A549 (cell line): ENCODE results near the gene HECTD4. TPM values are rescaled to one million over a fixed set of nuclear protein-coding genes. Genes with fewer than 3 reads are reported as not detected.

ENCODE experiments used
- ATAC-seq, 2 experiments: fragments of 200-7000 bp in 1 of 2; fragments of >200 bp in 1 of 2; cut with Nextera tagmentation in 1 of 2; cut with Tn5 transposase in 1 of 2; 3 replicates each; pipeline versions ENCODE4 v1.8.0 to v1.9.1; 2018 to 2020; ENCODE audit warnings: mild to moderate bottlenecking in 1 of 2, moderate library complexity in 1 of 2
- CTCF ChIA-PET: fragments of 300-600 bp; sonication (Branson Sonifier 250); formaldehyde crosslinking; extraction: SDS; loops from one replicate; lab custom pipeline; 2021; ENCODE audit warnings: antibody characterized with exemption, inconsistent platforms; lab: Yijun Ruan, JAX
- POLR2A ChIA-PET: fragments of 350-600 bp; formaldehyde crosslinking; extraction: SDS; loops from one replicate; lab custom pipeline; 2021; ENCODE audit warnings: antibody characterized with exemption, inconsistent platforms; lab: Yijun Ruan, JAX
- DNase-seq, 2 experiments: peaks; one replicate each; pipeline versions ENCODE4 v3.0.0 to v3.0.0-alpha.2; 2011 to 2016; ENCODE audit warnings: low read depth in 1 of 2, low spot score in 1 of 2
- FAIRE-seq: peaks from 2 replicates; lab custom pipeline; 2011; peaks lifted over from hg19 to GRCh38; lab: Jason Lieb, UNC
- H3K27ac ChIP-seq, 2 experiments: fragments of >200 bp; sonication (Bioruptor Twin); formaldehyde crosslinking; 3 replicates each; pipeline ENCODE4 v1.5.1; 2016 to 2017
- H3K4me1 ChIP-seq: fragments of >200 bp; sonication (Bioruptor Twin); formaldehyde crosslinking; 3 replicates; pipeline ENCODE4 v1.6.1; 2016
- H3K4me2 ChIP-seq: fragments of >200 bp; sonication (Bioruptor Twin); formaldehyde crosslinking; 3 replicates; pipeline ENCODE4 v1.6.1; 2016
- H3K4me3 ChIP-seq: fragments of >200 bp; sonication (Bioruptor Twin); formaldehyde crosslinking; 3 replicates; pipeline ENCODE4 v1.5.1; 2016
- H3K9me3 ChIP-seq: fragments of >200 bp; sonication (Bioruptor Twin); formaldehyde crosslinking; 3 replicates; pipeline ENCODE4 v1.6.1; 2016
- BHLHE40 ChIP-seq: IDR thresholded peaks from 2 replicates; pipeline ENCODE4 v1.6.1; 2012; ENCODE audit warnings: low read depth, low read length, inconsistent platforms
- CBX2 ChIP-seq: fragments of 200-600 bp; sonication (generic); IDR thresholded peaks from 2 replicates; pipeline ENCODE4 v1.6.1; 2016; ENCODE audit warnings: low read depth, mild to moderate bottlenecking, borderline replicate concordance
- GATA3 ChIP-seq: IDR thresholded peaks from 2 replicates; pipeline ENCODE4 v1.6.1; 2012; ENCODE audit warnings: borderline replicate concordance
- HOXB5 ChIP-seq: fragments of 250-450 bp; sonication (Bioruptor Pico); IDR thresholded peaks from 2 replicates; pipeline ENCODE4 v1.5.0; 2020; ENCODE audit warnings: mild to moderate bottlenecking, moderate library complexity
- JUN ChIP-seq, 2 experiments: fragments of >200 bp; sonication (Bioruptor Twin); formaldehyde crosslinking; IDR thresholded peaks; 2 replicates in 1 of 2; 3 replicates in 1 of 2; pipeline ENCODE4 v1.6.1; 2016 to 2017
- KDM5A ChIP-seq: fragments of 200-600 bp; sonication (generic); IDR thresholded peaks from 2 replicates; pipeline ENCODE4 v1.6.1; 2016; ENCODE audit warnings: antibody characterized with exemption, mild to moderate bottlenecking
- MAZ ChIP-seq: fragments of 150-350 bp; IDR thresholded peaks from 2 replicates; pipeline ENCODE4 v1.6.1; 2014; ENCODE audit warnings: antibody characterized with exemption, low read depth, low read length, borderline replicate concordance
- NFE2L2 ChIP-seq: fragments of 150-350 bp; conservative IDR thresholded peaks from 2 replicates; pipeline ENCODE4 v1.6.1; 2014; ENCODE audit warnings: low read length
- PHF8 ChIP-seq: fragments of 200-600 bp; sonication (generic); IDR thresholded peaks from 2 replicates; pipeline ENCODE4 v1.6.1; 2016; ENCODE audit warnings: low read depth, mild to moderate bottlenecking, antibody characterized with exemption, moderate library complexity, borderline replicate concordance
- POLR2A ChIP-seq: IDR thresholded peaks from 2 replicates; pipeline ENCODE4 v1.6.1; 2012; ENCODE audit warnings: mild to moderate bottlenecking, low read length
- RAD21 ChIP-seq, 2 experiments: fragments of >200 bp in 1 of 2; sonication (Bioruptor Twin) in 1 of 2; formaldehyde crosslinking in 1 of 2; IDR thresholded peaks in 1 of 2; conservative IDR thresholded peaks in 1 of 2; 2 replicates in 1 of 2; 3 replicates in 1 of 2; pipeline ENCODE4 v1.6.1; 2012 to 2018; ENCODE audit warnings: inconsistent platforms in 1 of 2
- RNF2 ChIP-seq: fragments of 200-600 bp; sonication (generic); IDR thresholded peaks from 2 replicates; pipeline ENCODE4 v1.6.1; 2016; ENCODE audit warnings: low read depth, mild to moderate bottlenecking, antibody characterized with exemption, moderate library complexity, borderline replicate concordance
- SMC3 ChIP-seq: fragments of >200 bp; sonication (Bioruptor Twin); formaldehyde crosslinking; IDR thresholded peaks from 3 replicates; pipeline ENCODE4 v1.6.1; 2018; ENCODE audit warnings: inconsistent platforms
- SREBF2 ChIP-seq: fragments of 450-650 bp; IDR thresholded peaks from 2 replicates; pipeline ENCODE4 v1.6.1; 2014; ENCODE audit warnings: mild to moderate bottlenecking, moderate library complexity
- ZFP36 ChIP-seq: fragments of 450-650 bp; IDR thresholded peaks from 2 replicates; pipeline ENCODE4 v1.6.1; 2014; ENCODE audit warnings: borderline replicate concordance; ENCODE audit not compliant: partially characterized antibody
- WGBS: methylation state at CpG from one replicate; pipeline ENCODE4 v1.1.6; 2017; ENCODE audit errors: missing lambda C conversion rate; 5-methylcytosine and 5-hydroxymethylcytosine counted together
- polyA plus RNA-seq, 4 experiments: library from polyadenylated mRNA; depleted of rRNA in 3 of 4; stranded (reverse); fragments of >200 nt; fragmentation: RNase III in 1 of 4; extraction: RNeasy Plus Mini Kit Qiagen cat#74134 plus additional on column Dnase treatment in 1 of 4; gene quantifications; 2 replicates in 3 of 4; 3 replicates in 1 of 4; pipeline ENCODE4 v1.2.3, GENCODE V29; 2011 to 2017
- TF ChIP-seq, protein P1 (sequence below): fragments of >200 bp; sonication (Bioruptor Twin); formaldehyde crosslinking; IDR thresholded peaks from 3 replicates; pipeline ENCODE4 v1.6.1; 2016
- TF ChIP-seq, protein P2 (sequence below): fragments of >200 bp; sonication (Bioruptor Twin); formaldehyde crosslinking; IDR thresholded peaks from 3 replicates; pipeline ENCODE4 v1.5.1; 2016
- TF ChIP-seq, protein P3 (sequence below): IDR thresholded peaks from 2 replicates; pipeline ENCODE4 v1.6.1; 2012; ENCODE audit warnings: low read depth, borderline replicate concordance
- TF ChIP-seq, protein P4 (sequence below): IDR thresholded peaks from 2 replicates; pipeline ENCODE4 v1.6.1; 2012
- TF ChIP-seq, protein P5 (sequence below): fragments of 250-450 bp; sonication (Bioruptor Pico); IDR thresholded peaks from 2 replicates; pipeline ENCODE4 v1.5.0; 2021; ENCODE audit warnings: mild to moderate bottlenecking, moderate library complexity, borderline replicate concordance
- TF ChIP-seq, protein P6 (sequence below): fragments of 200-600 bp; sonication (generic); IDR thresholded peaks from 2 replicates; pipeline ENCODE4 v1.6.1; 2016; ENCODE audit warnings: antibody characterized with exemption, mild to moderate bottlenecking, moderate library complexity

The HECTD4 gene
- polyA plus RNA-seq, 2 of the 4 experiments (the other 2 are of a cell fraction): 9.9 to 14.7 TPM

DNA sequence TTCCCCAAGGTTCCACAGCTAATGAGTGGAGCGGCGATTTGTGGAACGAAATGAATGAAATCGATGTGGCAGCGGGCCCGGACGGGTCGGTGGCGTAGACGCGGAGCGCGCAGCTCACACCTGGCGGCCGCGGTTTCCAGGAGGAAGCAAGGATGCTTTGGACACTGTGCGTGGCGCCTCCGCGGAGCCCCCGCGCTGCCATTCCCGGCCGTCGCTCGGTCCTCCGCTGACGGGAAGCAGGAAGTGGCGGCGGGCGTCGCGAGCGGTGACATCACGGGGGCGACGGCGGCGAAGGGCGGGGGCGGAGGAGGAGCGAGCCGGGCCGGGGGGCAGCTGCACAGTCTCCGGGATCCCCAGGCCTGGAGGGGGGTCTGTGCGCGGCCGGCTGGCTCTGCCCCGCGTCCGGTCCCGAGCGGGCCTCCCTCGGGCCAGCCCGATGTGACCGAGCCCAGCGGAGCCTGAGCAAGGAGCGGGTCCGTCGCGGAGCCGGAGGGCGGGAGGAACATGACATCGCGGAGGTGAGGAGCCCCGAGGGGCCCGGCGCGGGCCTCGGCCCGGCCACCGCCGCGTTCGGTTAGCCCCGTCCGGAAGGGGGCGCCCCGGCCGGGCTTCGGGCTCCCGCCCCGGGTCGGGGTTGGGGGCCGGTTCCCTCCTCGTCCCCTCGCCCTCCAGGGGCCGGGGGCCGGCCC, 36.5 kb upstream of the HECTD4 start, which contains the start of gene PTPN11:
Gene PTPN11 (plus strand): TSS at position 340 of the 689 bp plus-strand sequence. CDS start 165 bp downstream, at position 505.
- CTCF ChIA-PET: no interaction called here
- Histone ChIP-seq H3K4me3 (peak within 1 kb of the TSS; percentile 76), H3K4me1 (peaks cover 25% of the 10 kb centered on the region), H3K27ac (peak within 1 kb of the TSS; percentile 93 to 94), H3K4me2 (peak within 1 kb of the TSS; percentile 93), H3K9me3 (no peaks in the 10 kb centered on the region)
- TF ChIP-seq NFE2L2 (no peak), GATA3 (no peak), RNF2 (no peak), JUN (IDR thresholded peaks at IDR 0.05) (peak in 1 of 2 experiments; percentile 96; a peak in 3 of 5 replicates), PHF8 (peak; percentile 95), ZFP36 (peak; percentile 22), MAZ (peak; percentile 100), HOXB5 (CRISPR knock-in tag) (peak; percentile 65; the same call in 1 of the 2 replicates), KDM5A (peak; percentile 83), SREBF2 (no peak), POLR2A (peak; percentile 96), SMC3 (peak; percentile 28; the same call in 1 of the 3 replicates), BHLHE40 (no peak), RAD21 (conservative IDR thresholded peaks at IDR 0.05 in 1 of 2, IDR thresholded peaks at IDR 0.05 in 1 of 2) (0 out of 5 replicates have a peak, but pooled peaks of 1 of the 2 experiments have one; percentile 28), CBX2 (no peak)
- TF ChIP-seq, protein P1, sequence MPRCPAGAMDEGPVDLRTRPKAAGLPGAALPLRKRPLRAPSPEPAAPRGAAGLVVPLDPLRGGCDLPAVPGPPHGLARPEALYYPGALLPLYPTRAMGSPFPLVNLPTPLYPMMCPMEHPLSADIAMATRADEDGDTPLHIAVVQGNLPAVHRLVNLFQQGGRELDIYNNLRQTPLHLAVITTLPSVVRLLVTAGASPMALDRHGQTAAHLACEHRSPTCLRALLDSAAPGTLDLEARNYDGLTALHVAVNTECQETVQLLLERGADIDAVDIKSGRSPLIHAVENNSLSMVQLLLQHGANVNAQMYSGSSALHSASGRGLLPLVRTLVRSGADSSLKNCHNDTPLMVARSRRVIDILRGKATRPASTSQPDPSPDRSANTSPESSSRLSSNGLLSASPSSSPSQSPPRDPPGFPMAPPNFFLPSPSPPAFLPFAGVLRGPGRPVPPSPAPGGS: peak; percentile 78; the same call in 2 of the 3 replicates
- TF ChIP-seq, protein P2, sequence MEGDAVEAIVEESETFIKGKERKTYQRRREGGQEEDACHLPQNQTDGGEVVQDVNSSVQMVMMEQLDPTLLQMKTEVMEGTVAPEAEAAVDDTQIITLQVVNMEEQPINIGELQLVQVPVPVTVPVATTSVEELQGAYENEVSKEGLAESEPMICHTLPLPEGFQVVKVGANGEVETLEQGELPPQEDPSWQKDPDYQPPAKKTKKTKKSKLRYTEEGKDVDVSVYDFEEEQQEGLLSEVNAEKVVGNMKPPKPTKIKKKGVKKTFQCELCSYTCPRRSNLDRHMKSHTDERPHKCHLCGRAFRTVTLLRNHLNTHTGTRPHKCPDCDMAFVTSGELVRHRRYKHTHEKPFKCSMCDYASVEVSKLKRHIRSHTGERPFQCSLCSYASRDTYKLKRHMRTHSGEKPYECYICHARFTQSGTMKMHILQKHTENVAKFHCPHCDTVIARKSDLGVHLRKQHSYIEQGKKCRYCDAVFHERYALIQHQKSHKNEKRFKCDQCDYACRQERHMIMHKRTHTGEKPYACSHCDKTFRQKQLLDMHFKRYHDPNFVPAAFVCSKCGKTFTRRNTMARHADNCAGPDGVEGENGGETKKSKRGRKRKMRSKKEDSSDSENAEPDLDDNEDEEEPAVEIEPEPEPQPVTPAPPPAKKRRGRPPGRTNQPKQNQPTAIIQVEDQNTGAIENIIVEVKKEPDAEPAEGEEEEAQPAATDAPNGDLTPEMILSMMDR: peak; percentile 73
- TF ChIP-seq, protein P3, sequence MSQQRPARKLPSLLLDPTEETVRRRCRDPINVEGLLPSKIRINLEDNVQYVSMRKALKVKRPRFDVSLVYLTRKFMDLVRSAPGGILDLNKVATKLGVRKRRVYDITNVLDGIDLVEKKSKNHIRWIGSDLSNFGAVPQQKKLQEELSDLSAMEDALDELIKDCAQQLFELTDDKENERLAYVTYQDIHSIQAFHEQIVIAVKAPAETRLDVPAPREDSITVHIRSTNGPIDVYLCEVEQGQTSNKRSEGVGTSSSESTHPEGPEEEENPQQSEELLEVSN: peak; percentile 34; the same call in 1 of the 2 replicates
- TF ChIP-seq, protein P4, sequence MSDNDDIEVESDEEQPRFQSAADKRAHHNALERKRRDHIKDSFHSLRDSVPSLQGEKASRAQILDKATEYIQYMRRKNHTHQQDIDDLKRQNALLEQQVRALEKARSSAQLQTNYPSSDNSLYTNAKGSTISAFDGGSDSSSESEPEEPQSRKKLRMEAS: peak; percentile 68; the same call in 1 of the 2 replicates
- TF ChIP-seq, protein P5, sequence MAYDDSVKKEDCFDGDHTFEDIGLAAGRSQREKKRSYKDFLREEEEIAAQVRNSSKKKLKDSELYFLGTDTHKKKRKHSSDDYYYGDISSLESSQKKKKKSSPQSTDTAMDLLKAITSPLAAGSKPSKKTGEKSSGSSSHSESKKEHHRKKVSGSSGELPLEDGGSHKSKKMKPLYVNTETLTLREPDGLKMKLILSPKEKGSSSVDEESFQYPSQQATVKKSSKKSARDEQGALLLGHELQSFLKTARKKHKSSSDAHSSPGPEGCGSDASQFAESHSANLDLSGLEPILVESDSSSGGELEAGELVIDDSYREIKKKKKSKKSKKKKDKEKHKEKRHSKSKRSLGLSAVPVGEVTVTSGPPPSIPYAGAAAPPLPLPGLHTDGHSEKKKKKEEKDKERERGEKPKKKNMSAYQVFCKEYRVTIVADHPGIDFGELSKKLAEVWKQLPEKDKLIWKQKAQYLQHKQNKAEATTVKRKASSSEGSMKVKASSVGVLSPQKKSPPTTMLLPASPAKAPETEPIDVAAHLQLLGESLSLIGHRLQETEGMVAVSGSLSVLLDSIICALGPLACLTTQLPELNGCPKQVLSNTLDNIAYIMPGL: peak; percentile 73; the same call in 1 of the 2 replicates
- TF ChIP-seq, protein P6, sequence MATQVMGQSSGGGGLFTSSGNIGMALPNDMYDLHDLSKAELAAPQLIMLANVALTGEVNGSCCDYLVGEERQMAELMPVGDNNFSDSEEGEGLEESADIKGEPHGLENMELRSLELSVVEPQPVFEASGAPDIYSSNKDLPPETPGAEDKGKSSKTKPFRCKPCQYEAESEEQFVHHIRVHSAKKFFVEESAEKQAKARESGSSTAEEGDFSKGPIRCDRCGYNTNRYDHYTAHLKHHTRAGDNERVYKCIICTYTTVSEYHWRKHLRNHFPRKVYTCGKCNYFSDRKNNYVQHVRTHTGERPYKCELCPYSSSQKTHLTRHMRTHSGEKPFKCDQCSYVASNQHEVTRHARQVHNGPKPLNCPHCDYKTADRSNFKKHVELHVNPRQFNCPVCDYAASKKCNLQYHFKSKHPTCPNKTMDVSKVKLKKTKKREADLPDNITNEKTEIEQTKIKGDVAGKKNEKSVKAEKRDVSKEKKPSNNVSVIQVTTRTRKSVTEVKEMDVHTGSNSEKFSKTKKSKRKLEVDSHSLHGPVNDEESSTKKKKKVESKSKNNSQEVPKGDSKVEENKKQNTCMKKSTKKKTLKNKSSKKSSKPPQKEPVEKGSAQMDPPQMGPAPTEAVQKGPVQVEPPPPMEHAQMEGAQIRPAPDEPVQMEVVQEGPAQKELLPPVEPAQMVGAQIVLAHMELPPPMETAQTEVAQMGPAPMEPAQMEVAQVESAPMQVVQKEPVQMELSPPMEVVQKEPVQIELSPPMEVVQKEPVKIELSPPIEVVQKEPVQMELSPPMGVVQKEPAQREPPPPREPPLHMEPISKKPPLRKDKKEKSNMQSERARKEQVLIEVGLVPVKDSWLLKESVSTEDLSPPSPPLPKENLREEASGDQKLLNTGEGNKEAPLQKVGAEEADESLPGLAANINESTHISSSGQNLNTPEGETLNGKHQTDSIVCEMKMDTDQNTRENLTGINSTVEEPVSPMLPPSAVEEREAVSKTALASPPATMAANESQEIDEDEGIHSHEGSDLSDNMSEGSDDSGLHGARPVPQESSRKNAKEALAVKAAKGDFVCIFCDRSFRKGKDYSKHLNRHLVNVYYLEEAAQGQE: peak; percentile 21; the same call in 1 of the 2 replicates
- ATAC-seq (peak; percentile 89 to 91), FAIRE-seq (no peak), DNase-seq (peak; percentile 64 to 89)
- POLR2A ChIA-PET: interaction anchor here (1.0 to 1.8 kb wide), 3 partner anchors 9 to 406 kb away, joined by 3 to 7 read pairs (median 4); partner anchors contain the start of gene TMEM116
- 0% methylated on average over 21 of the region's 89 CpGs for WGBS
